Head of caudate nucleus (tissue), 42 donors: ENCODE measurements around the gene BRDT.

Source experiments
- DNase-seq, 42 donors: peaks; one replicate each; pipeline versions ENCODE4 v3.0.0 to v3.0.0-alpha.2; 2020 to 2021; ENCODE audit warnings: mixed read lengths in 7 of 42
- intact Hi-C: fragments of 100-400 bp; cut with DNase I; formaldehyde crosslinking; loops from one replicate; pipeline ENCODE4 v1.15.0; 2022

Gene BRDT

GRCh38 chr1:92045766-92046495, 96.7 kb downstream of the BRDT start:
- no peak for DNase-seq
- intact Hi-C loops = no loop called here

GRCh38 chr1:92051948-92052347, 102.7 kb downstream of the BRDT start:
- intact Hi-C loops = no loop called here
- no peak for DNase-seq
